GM12892 (cell line): ENCODE measurements around the gene TAF1A.

Source experiments
- POLR2A ChIP-seq: IDR thresholded peaks from 2 replicates; pipeline ENCODE4 v1.6.1; 2011; ENCODE audit warnings: low read depth, low read length, control low read depth
- TAF1 ChIP-seq: IDR thresholded peaks from 2 replicates; pipeline ENCODE4 v1.6.1; 2011; ENCODE audit warnings: low read depth, mild to moderate bottlenecking, control low read depth, low read length, borderline replicate concordance

- no peak for TF ChIP-seq POLR2A
- no peak for TF ChIP-seq TAF1
Observed at GRCh38 chr1:222582099-222582774, 7.5 kb downstream of the TAF1A start.
